HG03175 (cell line): ENCODE measurements around the gene FAM43A.

Experiments
- ATAC-seq: cut with Tn5 transposase; IDR thresholded peaks from one replicate; pipeline ENCODE4 v1.9.1; 2021; ENCODE audit warnings: mild to moderate bottlenecking, moderate library complexity; ENCODE audit not compliant: unreplicated experiment

Gene FAM43A

GRCh38 chr3:194675081-194675640 is 10.5 kb upstream of the FAM43A start:
- ATAC-seq = no peak

GRCh38 chr3:194675680-194676079 is 10.0 kb upstream of the FAM43A start:
- no peak for ATAC-seq

DNA sequence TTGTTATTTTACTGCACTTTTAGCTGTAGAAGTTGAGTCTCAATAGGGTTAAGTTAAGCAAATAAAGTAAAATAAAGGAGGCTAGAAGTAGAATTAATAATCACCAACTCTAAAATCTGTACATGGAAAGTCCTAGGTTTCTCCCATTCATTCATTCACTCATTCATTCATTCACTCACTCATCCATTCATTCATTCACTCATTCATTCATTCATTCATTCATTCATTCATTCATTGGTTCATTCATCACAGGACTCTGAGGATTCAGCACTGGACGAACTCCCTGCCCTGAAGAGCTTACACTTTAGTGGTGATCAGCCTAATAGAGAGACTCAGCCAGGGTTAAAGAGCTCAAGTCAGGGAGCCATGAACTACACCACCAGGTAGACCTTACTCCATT is 9.2 kb upstream of the FAM43A start:
- ATAC-seq = no peak

GRCh38 chr3:194680888-194681615 is 4.6 kb upstream of the FAM43A start:
- no peak for ATAC-seq

- no peak for ATAC-seq
Observed at GRCh38 chr3:194682189-194682693, 3.4 kb upstream of the FAM43A start.

DNA sequence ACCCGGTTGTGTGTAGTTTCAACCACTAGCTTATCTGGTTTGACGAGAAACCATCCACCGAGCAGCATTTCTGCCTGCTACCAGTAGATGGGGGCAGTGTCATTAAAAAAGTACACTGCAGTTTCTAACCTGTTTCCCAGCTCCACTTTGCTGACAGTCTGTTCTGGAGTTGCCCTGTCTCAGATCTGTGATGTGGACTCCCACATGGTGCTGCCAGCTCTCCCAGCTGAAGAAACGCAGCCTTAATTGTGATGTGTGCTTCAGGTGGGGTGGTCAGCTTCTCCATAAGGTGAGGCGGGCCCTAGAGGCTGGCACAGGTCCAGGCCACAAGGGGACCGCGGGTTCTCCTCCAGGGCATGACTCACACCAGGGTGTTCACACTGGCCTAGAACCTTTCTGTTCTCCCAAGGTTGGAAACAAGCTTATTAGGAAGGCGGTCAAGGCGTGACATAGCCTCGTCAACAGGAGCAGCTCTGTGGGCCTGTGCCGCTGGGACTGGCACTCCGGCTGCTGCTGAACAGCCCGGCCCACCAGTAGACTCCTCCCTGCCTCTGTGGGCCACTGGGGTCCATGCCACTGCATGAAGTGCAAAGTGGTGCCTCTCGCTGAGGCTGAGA is 2.9 kb upstream of the FAM43A start:
- ATAC-seq = no peak

- ATAC-seq = no peak
Observed at GRCh38 chr3:194683380-194683779, 2.3 kb upstream of the FAM43A start.

GRCh38 chr3:194685065-194685717 is 492 bp upstream of the FAM43A start:
- ATAC-seq = peak; percentile 8

DNA sequence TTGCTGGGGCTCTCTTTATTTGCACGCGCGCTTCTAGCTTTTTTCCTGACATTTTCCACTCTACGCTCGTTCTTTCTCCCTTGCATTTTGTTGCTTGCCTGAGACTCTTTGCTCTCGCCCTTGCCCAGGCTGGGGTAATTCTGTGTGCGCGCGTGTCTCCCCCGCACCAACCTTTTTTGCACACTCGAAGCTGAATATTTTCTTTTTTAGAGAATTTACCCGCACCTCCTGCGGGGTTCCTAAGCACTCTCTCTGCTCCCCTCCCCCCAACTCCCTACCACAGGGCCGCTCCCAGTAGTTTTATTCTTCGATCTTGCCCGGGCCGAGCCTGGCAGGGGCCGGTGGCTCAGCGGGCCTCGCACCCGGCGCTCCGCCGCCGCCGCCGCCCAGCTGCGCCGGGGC is 732 bp downstream of the FAM43A start:
- no peak for ATAC-seq

- ATAC-seq = no peak
Observed at GRCh38 chr3:194686816-194687637, 1.3 kb downstream of the FAM43A start.

GRCh38 chr3:194687638-194688199 is 2.0 kb downstream of the FAM43A start:
- peak; percentile 38 for ATAC-seq

- peak; percentile 31 for ATAC-seq
Observed at GRCh38 chr3:194688200-194688740, 2.6 kb downstream of the FAM43A start.

DNA sequence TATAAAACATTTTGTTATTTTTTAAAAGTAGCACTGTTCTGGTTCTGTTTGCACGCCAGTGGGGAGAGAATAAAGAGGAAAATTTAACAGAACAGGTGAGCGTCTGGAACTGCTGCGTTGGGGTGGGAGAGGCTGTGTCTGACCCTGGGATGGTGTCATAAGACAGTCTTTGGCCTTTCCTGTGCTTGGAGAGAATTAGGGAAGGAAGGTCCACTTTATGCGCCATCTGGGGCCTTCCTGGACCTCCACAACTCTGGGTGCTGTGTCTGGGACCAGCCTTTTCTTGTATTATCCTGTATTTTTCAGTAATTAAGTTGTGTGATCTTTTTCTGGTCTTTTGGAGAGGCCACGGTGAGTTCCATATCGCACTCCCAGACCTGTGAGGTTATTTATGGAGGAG is 3.3 kb downstream of the FAM43A start:
- no peak for ATAC-seq

DNA sequence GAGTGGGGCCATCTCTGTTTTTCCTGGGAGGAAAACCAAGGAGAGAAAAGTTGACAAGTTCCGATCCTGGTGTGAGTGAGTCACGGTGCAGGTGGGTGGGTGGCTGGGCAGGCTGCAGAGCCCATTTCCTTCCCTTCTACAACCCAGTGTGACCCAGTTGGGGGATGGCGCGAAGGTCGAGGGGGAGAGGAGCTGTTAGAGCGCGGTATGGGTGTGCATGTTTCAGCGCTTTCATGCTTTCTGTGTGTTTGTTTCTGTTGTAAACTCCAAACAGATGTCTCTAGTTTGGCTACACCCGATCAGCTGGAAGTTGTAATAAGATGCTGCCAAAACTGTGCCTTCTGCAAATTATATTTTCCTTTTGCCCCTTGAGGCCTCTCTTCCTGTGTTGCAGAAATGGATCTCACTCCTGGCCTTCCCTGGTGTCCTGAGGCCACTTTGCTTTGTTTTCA is 3.8 kb downstream of the FAM43A start:
- no peak for ATAC-seq

DNA sequence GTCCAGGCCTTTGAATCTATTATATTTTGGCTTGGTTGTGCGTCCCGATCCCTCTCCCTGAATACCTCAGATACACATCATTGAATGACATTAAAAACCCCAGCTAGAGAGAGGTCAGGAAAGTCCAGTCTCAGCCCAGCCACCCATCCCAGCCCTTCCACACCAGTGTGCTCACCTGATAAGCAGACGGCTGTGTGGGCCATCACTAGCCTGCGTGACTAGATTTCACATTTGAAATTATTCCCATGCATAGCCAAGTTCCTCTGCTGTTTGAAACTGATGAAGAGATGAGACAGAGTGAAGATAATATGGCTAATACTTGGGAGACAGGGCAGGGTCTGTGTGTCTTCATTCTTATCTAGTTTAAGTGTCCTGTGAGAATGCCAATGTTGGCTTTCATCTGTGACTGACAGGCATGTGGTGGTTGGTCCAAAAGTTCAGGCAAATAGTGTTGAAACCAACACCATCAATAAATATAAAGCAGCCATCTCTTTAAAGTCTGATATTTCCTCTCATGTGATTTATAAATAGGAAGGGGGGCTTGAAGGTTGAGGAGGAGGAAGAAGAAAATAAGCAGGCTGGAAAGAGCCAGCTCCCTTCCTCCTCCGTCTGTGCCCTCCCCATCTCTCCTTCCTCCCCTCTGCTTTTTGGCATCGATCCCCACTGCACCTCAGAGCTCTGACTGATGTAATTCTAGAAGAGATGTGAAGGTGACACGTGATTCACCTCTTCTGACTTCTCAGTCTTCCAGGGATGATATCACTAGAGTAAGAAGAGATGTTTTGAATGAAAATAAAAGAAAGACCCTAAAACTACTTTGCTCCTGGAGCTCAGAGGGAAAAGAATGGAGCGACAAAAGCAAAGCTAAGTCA is 5.1 kb downstream of the FAM43A start:
- ATAC-seq = no peak

GRCh38 chr3:194691481-194692283 is 6.0 kb downstream of the FAM43A start:
- ATAC-seq = peak; percentile 59

DNA sequence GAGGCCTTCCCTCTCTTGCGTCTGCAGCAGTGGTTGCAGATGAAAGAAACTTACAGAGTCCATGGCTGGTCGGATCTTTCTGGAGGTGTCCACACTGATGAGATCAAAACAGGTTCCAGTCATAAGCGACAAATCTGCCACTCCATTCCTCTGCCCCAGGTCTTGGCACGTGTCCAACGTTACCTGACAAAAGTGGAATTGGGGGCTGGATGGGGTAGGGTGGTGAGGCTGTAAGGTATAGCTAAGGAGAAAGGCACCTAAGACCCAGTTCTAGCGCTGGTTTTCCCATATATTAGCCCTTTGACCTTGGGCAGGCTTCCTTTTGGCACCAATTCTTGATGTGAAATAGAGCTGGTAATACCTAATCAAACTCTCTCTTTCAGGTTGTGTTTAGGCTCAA is 11.0 kb downstream of the FAM43A start:
- no peak for ATAC-seq

- no peak for ATAC-seq
Observed at GRCh38 chr3:194702545-194702944, 16.9 kb downstream of the FAM43A start.
